Panc1 (cell line): Measurements from ENCODE around the gene RGS6. TPM values are rescaled to one million over a fixed set of nuclear protein-coding genes. Genes with fewer than 3 reads are reported as not detected.

Source experiments
- ATAC-seq: fragments of 200-7000 bp; cut with Tn5 transposase; 2 replicates; pipeline ENCODE4 v1.9.1; 2020; ENCODE audit warnings: mild to moderate bottlenecking, moderate library complexity
- BruUV-seq: library from RNA; stranded (reverse); fragments of 400-500 nt; replicated peaks from 2 replicates; lab custom pipeline; 2021; lab: Mats Ljungman, UMichigan
- CTCF ChIA-PET: fragments of 300-600 bp; sonication (Branson Sonifier 250); formaldehyde crosslinking; loops from one replicate; lab custom pipeline; 2022; ENCODE audit warnings: antibody characterized with exemption; lab: Charles Lee
- POLR2A ChIA-PET: fragments of 300-600 bp; sonication (Branson Sonifier 250); formaldehyde crosslinking; loops from one replicate; lab custom pipeline; 2022; ENCODE audit warnings: antibody characterized with exemption; lab: Charles Lee
- DNase-seq: peaks from one replicate; pipeline ENCODE4 v3.0.0-alpha.2; 2010; ENCODE audit warnings: low read depth, low spot score
- H3K27ac ChIP-seq: 2 replicates; pipeline ENCODE4 v1.5.1; 2011; ENCODE audit warnings: mild to moderate bottlenecking, low read length, inconsistent platforms
- H3K27me3 ChIP-seq: fragments of 200-500 bp; sonication (Bioruptor generic); 2 replicates; pipeline ENCODE4 v1.6.0; 2014; ENCODE audit warnings: low read length, inconsistent platforms; ENCODE audit not compliant: control insufficient read depth, insufficient read depth
- H3K36me3 ChIP-seq: fragments of 200-500 bp; sonication (Bioruptor generic); 2 replicates; pipeline ENCODE4 v1.5.1; 2014; ENCODE audit warnings: inconsistent platforms, mild to moderate bottlenecking, low read length, moderate library complexity; ENCODE audit not compliant: control insufficient read depth, insufficient read depth
- H3K4me1 ChIP-seq: 2 replicates; pipeline ENCODE4 v1.5.1; 2011; ENCODE audit warnings: inconsistent platforms, mild to moderate bottlenecking, low read length, moderate library complexity; ENCODE audit not compliant: control insufficient read depth, insufficient read depth
- H3K4me3 ChIP-seq, 2 experiments: 2 replicates each; pipeline ENCODE4 v1.5.1; 2011 to 2012; ENCODE audit warnings: low read depth in 2 of 2, low read length in 2 of 2, mild to moderate bottlenecking in 2 of 2, inconsistent platforms in 1 of 2, moderate library complexity in 1 of 2
- H3K9me3 ChIP-seq: fragments of 200-500 bp; sonication (Bioruptor generic); 2 replicates; pipeline ENCODE4 v1.5.1; 2014; ENCODE audit warnings: low read depth, mild to moderate bottlenecking, inconsistent platforms, low read length, moderate library complexity; ENCODE audit not compliant: control insufficient read depth, insufficient read depth
- POLR2AphosphoS5 ChIP-seq: IDR thresholded peaks from 2 replicates; pipeline ENCODE4 v1.6.1; 2012; ENCODE audit warnings: mild to moderate bottlenecking, low read depth, low read length, moderate library complexity
- SIN3A ChIP-seq: IDR thresholded peaks from 2 replicates; pipeline ENCODE4 v1.6.1; 2012; ENCODE audit warnings: low read depth, mild to moderate bottlenecking, low read length, moderate library complexity, borderline replicate concordance; ENCODE audit not compliant: insufficient read depth
- TCF7L2 ChIP-seq: IDR thresholded peaks from 2 replicates; pipeline ENCODE4 v1.6.1; 2011; ENCODE audit warnings: mild to moderate bottlenecking, low read depth, low read length, inconsistent platforms
- in situ Hi-C: cut with HindIII; loops from 2 replicates; pipeline ENCODE4 v1.10.0; 2016; ENCODE audit warnings: low sequenced_read_pairs, low pct_unique_long_range_greater_than_20kb
- intact Hi-C: fragments of 100-400 bp; cut with micrococcal nuclease; formaldehyde crosslinking; loops from one replicate; pipeline ENCODE4 v1.10.0; 2022; ENCODE audit not compliant: unreplicated experiment
- total RNA-seq: library from RNA; stranded (reverse); gene quantifications from one replicate; pipeline ENCODE4 v1.2.1, GENCODE V29; 2021; ENCODE audit not compliant: unreplicated experiment
- TF ChIP-seq, protein P1 (sequence below), 2 experiments: IDR thresholded peaks; 2 replicates each; pipeline ENCODE4 v1.6.1; 2011 to 2012; ENCODE audit warnings: low read depth in 2 of 2, control low read depth in 1 of 2, low read length in 1 of 2, mild to moderate bottlenecking in 1 of 2, moderate library complexity in 1 of 2; ENCODE audit not compliant: insufficient read depth in 1 of 2
- TF ChIP-seq, protein P2 (sequence below): fragments of 450-650 bp; IDR thresholded peaks from 2 replicates; pipeline ENCODE4 v1.5.1; 2017; ENCODE audit warnings: mild to moderate bottlenecking

RGS6 gene
- total RNA-seq, 1 experiment from 2014 or later: not detected

DNA sequence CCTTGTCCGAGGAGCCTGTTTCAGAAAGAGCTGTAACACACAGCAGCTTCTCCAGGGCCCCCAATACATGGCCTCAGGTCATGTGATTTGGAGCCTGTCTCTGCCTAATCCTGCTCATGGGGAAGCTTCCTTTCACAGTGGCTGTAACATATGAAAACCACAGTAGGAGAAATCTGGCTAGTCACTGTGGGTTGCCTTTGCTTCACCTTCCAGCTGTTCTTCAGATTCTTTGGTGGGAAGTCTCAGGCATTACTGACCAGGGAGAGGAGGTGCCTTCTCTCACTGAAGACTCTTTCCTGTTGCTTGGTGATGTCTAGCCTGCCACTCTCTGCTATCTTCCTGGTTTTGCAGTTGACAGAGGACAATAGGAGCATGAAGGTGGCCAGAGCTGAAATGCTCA lies 611.1 kb downstream of the RGS6 start:
- H3K4me1 ChIP-seq: no peaks in the 10 kb centered on the region
- ChIA-PET POLR2A (no interaction called here), CTCF (no interaction called here)
- in situ Hi-C loops: no loop called here
- BruUV-seq: no TSS peak
- no peak for TF ChIP-seq POLR2AphosphoS5
- TF ChIP-seq, protein P1, sequence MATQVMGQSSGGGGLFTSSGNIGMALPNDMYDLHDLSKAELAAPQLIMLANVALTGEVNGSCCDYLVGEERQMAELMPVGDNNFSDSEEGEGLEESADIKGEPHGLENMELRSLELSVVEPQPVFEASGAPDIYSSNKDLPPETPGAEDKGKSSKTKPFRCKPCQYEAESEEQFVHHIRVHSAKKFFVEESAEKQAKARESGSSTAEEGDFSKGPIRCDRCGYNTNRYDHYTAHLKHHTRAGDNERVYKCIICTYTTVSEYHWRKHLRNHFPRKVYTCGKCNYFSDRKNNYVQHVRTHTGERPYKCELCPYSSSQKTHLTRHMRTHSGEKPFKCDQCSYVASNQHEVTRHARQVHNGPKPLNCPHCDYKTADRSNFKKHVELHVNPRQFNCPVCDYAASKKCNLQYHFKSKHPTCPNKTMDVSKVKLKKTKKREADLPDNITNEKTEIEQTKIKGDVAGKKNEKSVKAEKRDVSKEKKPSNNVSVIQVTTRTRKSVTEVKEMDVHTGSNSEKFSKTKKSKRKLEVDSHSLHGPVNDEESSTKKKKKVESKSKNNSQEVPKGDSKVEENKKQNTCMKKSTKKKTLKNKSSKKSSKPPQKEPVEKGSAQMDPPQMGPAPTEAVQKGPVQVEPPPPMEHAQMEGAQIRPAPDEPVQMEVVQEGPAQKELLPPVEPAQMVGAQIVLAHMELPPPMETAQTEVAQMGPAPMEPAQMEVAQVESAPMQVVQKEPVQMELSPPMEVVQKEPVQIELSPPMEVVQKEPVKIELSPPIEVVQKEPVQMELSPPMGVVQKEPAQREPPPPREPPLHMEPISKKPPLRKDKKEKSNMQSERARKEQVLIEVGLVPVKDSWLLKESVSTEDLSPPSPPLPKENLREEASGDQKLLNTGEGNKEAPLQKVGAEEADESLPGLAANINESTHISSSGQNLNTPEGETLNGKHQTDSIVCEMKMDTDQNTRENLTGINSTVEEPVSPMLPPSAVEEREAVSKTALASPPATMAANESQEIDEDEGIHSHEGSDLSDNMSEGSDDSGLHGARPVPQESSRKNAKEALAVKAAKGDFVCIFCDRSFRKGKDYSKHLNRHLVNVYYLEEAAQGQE (IDR thresholded peaks at IDR 0.05; ENCODE audit: insufficient read depth in 1 of 2, low read depth in 2 of 2, low read length in 1 of 2): no peak
- TF ChIP-seq TCF7L2: no peak
- TF ChIP-seq, protein P2, sequence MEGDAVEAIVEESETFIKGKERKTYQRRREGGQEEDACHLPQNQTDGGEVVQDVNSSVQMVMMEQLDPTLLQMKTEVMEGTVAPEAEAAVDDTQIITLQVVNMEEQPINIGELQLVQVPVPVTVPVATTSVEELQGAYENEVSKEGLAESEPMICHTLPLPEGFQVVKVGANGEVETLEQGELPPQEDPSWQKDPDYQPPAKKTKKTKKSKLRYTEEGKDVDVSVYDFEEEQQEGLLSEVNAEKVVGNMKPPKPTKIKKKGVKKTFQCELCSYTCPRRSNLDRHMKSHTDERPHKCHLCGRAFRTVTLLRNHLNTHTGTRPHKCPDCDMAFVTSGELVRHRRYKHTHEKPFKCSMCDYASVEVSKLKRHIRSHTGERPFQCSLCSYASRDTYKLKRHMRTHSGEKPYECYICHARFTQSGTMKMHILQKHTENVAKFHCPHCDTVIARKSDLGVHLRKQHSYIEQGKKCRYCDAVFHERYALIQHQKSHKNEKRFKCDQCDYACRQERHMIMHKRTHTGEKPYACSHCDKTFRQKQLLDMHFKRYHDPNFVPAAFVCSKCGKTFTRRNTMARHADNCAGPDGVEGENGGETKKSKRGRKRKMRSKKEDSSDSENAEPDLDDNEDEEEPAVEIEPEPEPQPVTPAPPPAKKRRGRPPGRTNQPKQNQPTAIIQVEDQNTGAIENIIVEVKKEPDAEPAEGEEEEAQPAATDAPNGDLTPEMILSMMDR: no peak
- TF ChIP-seq SIN3A: no peak
- ATAC-seq (no peak), DNase-seq (no peak)
- intact Hi-C loops: no loop called here
- no peak overlapping the region for H3K4me3 ChIP-seq
- no peaks in the 10 kb centered on the region for H3K36me3 ChIP-seq
- no peak overlapping the region for H3K27ac ChIP-seq
- no peaks in the 10 kb centered on the region for H3K9me3 ChIP-seq
- peaks cover 2% of the 10 kb centered on the region; the same call in 1 of the 2 replicates for H3K27me3 ChIP-seq

DNA sequence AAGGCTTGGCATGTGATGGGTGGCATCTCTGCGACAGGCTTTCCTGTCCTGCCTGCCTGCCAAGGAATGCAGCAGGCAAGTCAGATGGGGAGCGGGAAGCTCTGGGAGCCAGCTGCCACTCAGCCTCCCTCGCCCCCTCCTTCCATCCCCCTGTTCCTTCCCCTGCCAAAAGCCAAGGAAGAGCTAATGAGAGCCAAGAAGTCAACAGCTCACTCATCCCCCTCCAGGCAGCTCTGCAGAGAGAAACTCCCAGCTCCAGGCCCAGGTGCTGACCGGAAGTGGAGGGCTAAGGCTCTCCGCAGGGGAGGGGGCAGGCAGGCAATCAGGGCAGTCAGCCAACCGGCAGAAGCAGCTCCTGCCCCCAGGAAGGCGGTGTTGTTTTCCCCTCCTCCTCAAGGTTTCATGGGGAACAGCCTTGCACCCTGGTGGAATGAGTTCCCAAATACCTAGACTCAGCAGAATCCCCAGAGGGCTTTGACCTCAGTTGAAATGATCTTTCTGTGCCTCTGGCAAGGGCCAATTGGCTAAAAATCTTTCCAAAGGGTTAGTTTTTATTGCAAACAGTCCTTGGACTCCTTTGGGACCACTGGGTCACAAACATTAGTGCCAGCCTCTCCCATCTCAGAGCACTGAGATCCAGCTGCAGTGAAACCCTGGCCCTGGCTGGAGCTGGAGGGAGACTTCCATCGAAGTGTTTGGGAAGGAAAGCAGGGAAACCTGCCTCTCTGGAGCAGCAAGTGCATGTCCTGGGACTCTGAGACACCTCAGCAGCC lies 612.6 kb downstream of the RGS6 start:
- ATAC-seq: no peak
- H3K27ac ChIP-seq: no peak overlapping the region
- in situ Hi-C loops: no loop called here
- POLR2A ChIA-PET: no interaction called here
- no peaks in the 10 kb centered on the region for H3K36me3 ChIP-seq
- no TSS peak for BruUV-seq
- no peak for DNase-seq
- intact Hi-C loops: no loop called here
- H3K4me1 ChIP-seq: no peaks in the 10 kb centered on the region
- no peak overlapping the region for H3K4me3 ChIP-seq
- H3K27me3 ChIP-seq: peaks cover 2% of the 10 kb centered on the region; the same call in 1 of the 2 replicates
- CTCF ChIA-PET: no interaction called here
- no peaks in the 10 kb centered on the region for H3K9me3 ChIP-seq
- TF ChIP-seq, protein P1 (IDR thresholded peaks at IDR 0.05; ENCODE audit: insufficient read depth in 1 of 2, low read depth in 2 of 2, low read length in 1 of 2): no peak
- TF ChIP-seq TCF7L2 (no peak), POLR2AphosphoS5 (no peak), SIN3A (no peak)
- TF ChIP-seq, protein P2: no peak
